ENCODE data around the gene ECHDC1. TPM values are rescaled to one million over a fixed set of nuclear protein-coding genes. Genes with fewer than 3 reads are reported as not detected.

The ECHDC1 gene
- polyA plus RNA-seq, 1 donor from 2014 or later, result 95.7 TPM

DNA sequence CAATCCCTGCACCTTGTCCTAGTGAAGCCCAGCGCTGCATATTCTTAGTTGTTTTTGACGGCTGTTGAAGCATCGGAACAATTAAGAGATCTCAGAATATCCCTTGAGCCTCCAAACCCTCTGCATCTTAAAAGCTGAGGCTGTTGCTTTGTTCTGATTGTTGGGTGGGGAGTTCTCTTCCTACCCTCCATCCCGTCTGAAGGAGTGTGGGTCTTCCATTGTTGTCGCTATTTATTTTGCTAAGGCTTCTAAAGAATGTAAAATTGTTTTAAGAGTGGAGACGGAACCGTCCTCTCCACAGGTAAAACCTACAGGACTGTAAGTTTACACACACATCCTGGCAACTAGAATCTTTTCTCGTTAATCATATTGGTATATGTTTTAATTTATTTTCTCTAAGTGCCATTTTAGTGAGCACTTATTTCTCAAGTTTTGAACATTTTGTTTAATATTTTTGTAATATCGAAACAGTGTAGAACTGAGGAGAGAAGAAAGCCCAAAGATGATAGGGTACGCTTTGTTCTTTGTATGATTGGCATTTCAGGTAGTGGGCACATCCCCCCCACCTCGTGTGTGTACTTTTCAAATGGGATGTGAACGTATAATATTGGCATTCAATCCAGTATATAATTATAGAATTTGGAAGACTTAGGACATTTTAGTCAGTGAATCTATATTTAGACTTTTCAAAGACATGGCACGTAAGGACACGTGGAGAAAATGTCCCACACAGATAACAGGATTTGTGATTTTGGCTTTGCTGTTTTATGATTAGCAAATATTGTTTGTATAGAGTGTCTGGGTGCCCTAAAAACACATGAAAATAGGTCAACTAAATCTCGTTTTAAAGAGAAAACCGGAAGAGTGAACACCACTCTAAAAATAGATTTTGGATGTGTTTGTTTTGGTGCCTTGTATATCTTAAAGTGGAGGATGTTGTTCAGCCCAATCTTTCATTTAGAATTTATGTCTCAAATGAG, 75.5 kb downstream of the ECHDC1 start:
- Histone ChIP-seq H3K27ac (ENCODE audit: low read length) (peak overlapping the region; percentile 96), H4K20me1 (ENCODE audit: insufficient read depth) (no peaks in the 10 kb centered on the region), H3K9ac (ENCODE audit: low read length) (peak overlapping the region; percentile 99), H3F3A (ENCODE audit: insufficient read depth, low read length, poor library complexity, severe bottlenecking) (no peaks in the 10 kb centered on the region), H3K9me3 (ENCODE audit: low read length) (no peaks in the 10 kb centered on the region), H3K4me2 (ENCODE audit: low read length) (peak overlapping the region; percentile 83), H3K27me3 (ENCODE audit: insufficient read depth, low read depth, low read length) (no peaks in the 10 kb centered on the region), H2AFZ (ENCODE audit: low read depth, low read length) (peak overlapping the region; percentile 71), H3K4me3 (ENCODE audit: low read length) (peak overlapping the region; percentile 90), H3K9me2 (ENCODE audit: insufficient read depth, low read length) (no peaks in the 10 kb centered on the region), H3K79me2 (replicated peaks; ENCODE audit: insufficient read depth, low read length) (peaks cover 58% of the 10 kb centered on the region), H3K36me3 (ENCODE audit: insufficient read depth, low read length) (no peaks in the 10 kb centered on the region)
- peak; percentile 64 for TF ChIP-seq MXI1 (conservative IDR thresholded peaks at IDR 0.05; ENCODE audit: poor library complexity, severe bottlenecking)
- TF ChIP-seq, protein P1, sequence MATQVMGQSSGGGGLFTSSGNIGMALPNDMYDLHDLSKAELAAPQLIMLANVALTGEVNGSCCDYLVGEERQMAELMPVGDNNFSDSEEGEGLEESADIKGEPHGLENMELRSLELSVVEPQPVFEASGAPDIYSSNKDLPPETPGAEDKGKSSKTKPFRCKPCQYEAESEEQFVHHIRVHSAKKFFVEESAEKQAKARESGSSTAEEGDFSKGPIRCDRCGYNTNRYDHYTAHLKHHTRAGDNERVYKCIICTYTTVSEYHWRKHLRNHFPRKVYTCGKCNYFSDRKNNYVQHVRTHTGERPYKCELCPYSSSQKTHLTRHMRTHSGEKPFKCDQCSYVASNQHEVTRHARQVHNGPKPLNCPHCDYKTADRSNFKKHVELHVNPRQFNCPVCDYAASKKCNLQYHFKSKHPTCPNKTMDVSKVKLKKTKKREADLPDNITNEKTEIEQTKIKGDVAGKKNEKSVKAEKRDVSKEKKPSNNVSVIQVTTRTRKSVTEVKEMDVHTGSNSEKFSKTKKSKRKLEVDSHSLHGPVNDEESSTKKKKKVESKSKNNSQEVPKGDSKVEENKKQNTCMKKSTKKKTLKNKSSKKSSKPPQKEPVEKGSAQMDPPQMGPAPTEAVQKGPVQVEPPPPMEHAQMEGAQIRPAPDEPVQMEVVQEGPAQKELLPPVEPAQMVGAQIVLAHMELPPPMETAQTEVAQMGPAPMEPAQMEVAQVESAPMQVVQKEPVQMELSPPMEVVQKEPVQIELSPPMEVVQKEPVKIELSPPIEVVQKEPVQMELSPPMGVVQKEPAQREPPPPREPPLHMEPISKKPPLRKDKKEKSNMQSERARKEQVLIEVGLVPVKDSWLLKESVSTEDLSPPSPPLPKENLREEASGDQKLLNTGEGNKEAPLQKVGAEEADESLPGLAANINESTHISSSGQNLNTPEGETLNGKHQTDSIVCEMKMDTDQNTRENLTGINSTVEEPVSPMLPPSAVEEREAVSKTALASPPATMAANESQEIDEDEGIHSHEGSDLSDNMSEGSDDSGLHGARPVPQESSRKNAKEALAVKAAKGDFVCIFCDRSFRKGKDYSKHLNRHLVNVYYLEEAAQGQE (IDR thresholded peaks at IDR 0.05; ENCODE audit: borderline replicate concordance), result peak; percentile 13
- TF ChIP-seq EZH2 (IDR thresholded peaks at IDR 0.05; ENCODE audit: borderline replicate concordance, insufficient read depth, low read length, poor library complexity, severe bottlenecking), result no peak

DNA sequence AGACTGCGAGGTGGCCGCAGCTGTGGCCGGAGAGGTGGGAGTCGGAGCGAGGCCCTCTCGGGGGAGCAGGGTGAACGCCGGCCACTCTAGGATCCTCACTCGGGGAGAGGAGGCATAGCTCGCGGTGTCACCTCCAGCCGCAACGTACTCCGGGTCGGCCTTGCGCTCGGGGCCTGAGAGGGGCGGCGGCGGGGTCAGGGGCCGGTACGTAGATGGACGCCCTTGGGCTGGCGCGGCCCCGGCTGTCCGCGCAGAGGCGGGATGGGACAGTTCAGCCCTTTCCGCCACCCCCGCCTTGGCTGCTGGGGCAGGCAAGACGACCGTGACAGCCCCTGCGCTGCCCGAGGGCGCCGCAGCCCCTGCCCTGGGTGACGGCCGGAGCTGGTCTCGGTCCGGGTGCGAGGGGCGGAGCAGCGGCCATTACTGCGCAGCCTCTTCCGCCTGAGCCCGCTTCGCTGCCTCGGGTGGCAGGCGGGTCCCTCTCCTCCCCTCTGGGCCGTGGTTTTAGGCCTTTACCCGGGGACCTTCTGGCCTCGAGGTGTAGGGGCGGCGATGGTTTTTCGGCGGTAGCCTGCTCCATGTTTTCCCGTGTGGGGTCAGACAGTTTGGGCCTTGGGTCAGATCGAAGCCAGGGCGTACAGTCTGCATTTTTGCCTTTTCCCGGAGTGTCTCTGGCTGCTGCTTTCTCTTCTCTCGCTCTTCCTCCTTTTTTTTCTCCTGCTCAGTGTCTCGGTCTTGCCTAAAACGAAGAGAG, 76.3 kb downstream of the ECHDC1 start:
- Histone ChIP-seq H3K9me3 (ENCODE audit: low read length) (no peaks in the 10 kb centered on the region), H3K9me2 (ENCODE audit: insufficient read depth, low read length) (no peaks in the 10 kb centered on the region), H3K27me3 (ENCODE audit: insufficient read depth, low read depth, low read length) (no peaks in the 10 kb centered on the region), H2AFZ (ENCODE audit: low read depth, low read length) (peak overlapping the region; percentile 71), H3K79me2 (replicated peaks; ENCODE audit: insufficient read depth, low read length) (peaks cover 50% of the 10 kb centered on the region), H3F3A (ENCODE audit: insufficient read depth, low read length, poor library complexity, severe bottlenecking) (no peaks in the 10 kb centered on the region), H3K36me3 (ENCODE audit: insufficient read depth, low read length) (no peaks in the 10 kb centered on the region), H3K4me2 (ENCODE audit: low read length) (peak overlapping the region; percentile 83), H3K9ac (ENCODE audit: low read length) (peak overlapping the region; percentile 99), H3K4me3 (ENCODE audit: low read length) (peak overlapping the region; percentile 90), H3K27ac (ENCODE audit: low read length) (peak overlapping the region; percentile 96), H4K20me1 (ENCODE audit: insufficient read depth) (no peaks in the 10 kb centered on the region)
- TF ChIP-seq MXI1 (conservative IDR thresholded peaks at IDR 0.05; ENCODE audit: poor library complexity, severe bottlenecking) (peak; percentile 38), POLR2AphosphoS5 (IDR thresholded peaks at IDR 0.05) (peak; percentile 95), EZH2 (IDR thresholded peaks at IDR 0.05; ENCODE audit: borderline replicate concordance, insufficient read depth, low read length, poor library complexity, severe bottlenecking) (no peak), EP300 (conservative IDR thresholded peaks at IDR 0.05; ENCODE audit: poor library complexity, severe bottlenecking) (no peak)
- TF ChIP-seq, protein P1 (IDR thresholded peaks at IDR 0.05; ENCODE audit: borderline replicate concordance), result peak; percentile 70
- TF ChIP-seq, protein P2, sequence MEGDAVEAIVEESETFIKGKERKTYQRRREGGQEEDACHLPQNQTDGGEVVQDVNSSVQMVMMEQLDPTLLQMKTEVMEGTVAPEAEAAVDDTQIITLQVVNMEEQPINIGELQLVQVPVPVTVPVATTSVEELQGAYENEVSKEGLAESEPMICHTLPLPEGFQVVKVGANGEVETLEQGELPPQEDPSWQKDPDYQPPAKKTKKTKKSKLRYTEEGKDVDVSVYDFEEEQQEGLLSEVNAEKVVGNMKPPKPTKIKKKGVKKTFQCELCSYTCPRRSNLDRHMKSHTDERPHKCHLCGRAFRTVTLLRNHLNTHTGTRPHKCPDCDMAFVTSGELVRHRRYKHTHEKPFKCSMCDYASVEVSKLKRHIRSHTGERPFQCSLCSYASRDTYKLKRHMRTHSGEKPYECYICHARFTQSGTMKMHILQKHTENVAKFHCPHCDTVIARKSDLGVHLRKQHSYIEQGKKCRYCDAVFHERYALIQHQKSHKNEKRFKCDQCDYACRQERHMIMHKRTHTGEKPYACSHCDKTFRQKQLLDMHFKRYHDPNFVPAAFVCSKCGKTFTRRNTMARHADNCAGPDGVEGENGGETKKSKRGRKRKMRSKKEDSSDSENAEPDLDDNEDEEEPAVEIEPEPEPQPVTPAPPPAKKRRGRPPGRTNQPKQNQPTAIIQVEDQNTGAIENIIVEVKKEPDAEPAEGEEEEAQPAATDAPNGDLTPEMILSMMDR (IDR thresholded peaks at IDR 0.05; ENCODE audit: poor library complexity, severe bottlenecking), result no peak

Measured in neural cell (in vitro differentiated cells).